CD4-positive, alpha-beta T cell (primary cell): ENCODE data around the gene ERC2. TPM values are rescaled to one million over a fixed set of nuclear protein-coding genes. Genes with fewer than 3 reads are reported as not detected.

Experiments used
- ATAC-seq: fragments of 200-7000 bp; cut with Tn5 transposase; one replicate; pipeline ENCODE4 v1.10.0; 2022; ENCODE audit warnings: mild to moderate bottlenecking; ENCODE audit not compliant: poor library complexity
- CTCF ChIA-PET: fragments of 350-600 bp; sonication (Branson Sonifier 250); formaldehyde crosslinking; loops from one replicate; lab custom pipeline; 2021; ENCODE audit warnings: antibody characterized with exemption, inconsistent platforms; lab: Charles Lee
- POLR2A ChIA-PET: fragments of 350-600 bp; sonication (Branson Sonifier 250); formaldehyde crosslinking; loops from one replicate; lab custom pipeline; 2021; ENCODE audit warnings: antibody characterized with exemption, inconsistent platforms; lab: Charles Lee
- DNase-seq, 14 experiments: peaks; one replicate each; pipeline ENCODE4 v3.0.0-alpha.2; 2013 to 2020; ENCODE audit warnings: mixed read lengths in 2 of 14
- H3K27ac ChIP-seq, 2 donors: one replicate each; pipeline versions ENCODE4 v1.5.1 to v1.7.0; 2013; ENCODE audit warnings: low read length in 2 of 2, low read depth in 1 of 2, mild to moderate bottlenecking in 1 of 2
- H3K27me3 ChIP-seq, 2 experiments: 1 replicate in 1 of 2; 2 replicates in 1 of 2; pipeline versions ENCODE4 v1.6.1 to v1.7.0; 2013; ENCODE audit warnings: low read length in 2 of 2, control low read depth in 1 of 2, mild to moderate bottlenecking in 1 of 2, moderate library complexity in 1 of 2; ENCODE audit not compliant: insufficient read depth in 2 of 2, control insufficient read depth in 1 of 2
- H3K36me3 ChIP-seq: one replicate; pipeline ENCODE4 v1.6.1; 2013; ENCODE audit warnings: low read length, control low read depth; ENCODE audit not compliant: insufficient read depth
- H3K4me1 ChIP-seq: one replicate; pipeline ENCODE4 v1.6.1; 2013; ENCODE audit warnings: low read length, control low read depth; ENCODE audit not compliant: insufficient read depth
- H3K4me3 ChIP-seq: one replicate; pipeline ENCODE4 v1.5.1; 2013; ENCODE audit warnings: mild to moderate bottlenecking, low read length, moderate library complexity
- H3K9me3 ChIP-seq, 2 experiments: 1 replicate in 1 of 2; 2 replicates in 1 of 2; pipeline versions ENCODE4 v1.6.1 to v1.7.0; 2013; ENCODE audit warnings: low read length in 2 of 2, mild to moderate bottlenecking in 2 of 2, control low read depth in 1 of 2, moderate library complexity in 1 of 2; ENCODE audit not compliant: control insufficient read depth in 1 of 2, insufficient read depth in 1 of 2
- H3K27ac Mint-ChIP-seq: one replicate; pipeline ENCODE4 v1.8.0; 2020; ENCODE audit warnings: mixed read lengths
- H3K27me3 Mint-ChIP-seq: one replicate; pipeline ENCODE4 v1.8.0; 2021; ENCODE audit warnings: mixed read lengths
- H3K36me3 Mint-ChIP-seq: one replicate; pipeline ENCODE4 v1.8.0; 2021; ENCODE audit warnings: low read depth, mixed read lengths
- H3K4me1 Mint-ChIP-seq: one replicate; pipeline ENCODE4 v1.8.0; 2021; ENCODE audit warnings: low read depth, mixed read lengths
- H3K4me3 Mint-ChIP-seq: one replicate; pipeline ENCODE4 v1.8.0; 2020; ENCODE audit warnings: mild to moderate bottlenecking, mixed read lengths
- H3K9me3 Mint-ChIP-seq: one replicate; pipeline ENCODE4 v1.8.0; 2020; ENCODE audit warnings: mixed read lengths
- intact Hi-C, 2 experiments: fragments of 100-400 bp; cut with DNase I in 1 of 2; cut with micrococcal nuclease in 1 of 2; formaldehyde crosslinking; loops; one replicate each; pipeline versions ENCODE4 v1.15.1 to v1.9.0; 2023 to 2025; cut with DNase I, micrococcal nuclease
- total RNA-seq, 174 experiments: library from RNA in 2 of 174; stranded (reverse) in 2 of 174; gene quantifications; one replicate each; pipeline ENCODE4 v1.2.3 and lab custom pipeline; 2021 to 2026
- TF ChIP-seq, protein P1 (sequence below): fragments of 200-600 bp; IDR thresholded peaks from one replicate; pipeline ENCODE4 v1.8.0; 2022; ENCODE audit warnings: antibody characterized with exemption, mild to moderate bottlenecking

ERC2 gene
- total RNA-seq, 2 experiments from 2014 or later: not detected

DNA sequence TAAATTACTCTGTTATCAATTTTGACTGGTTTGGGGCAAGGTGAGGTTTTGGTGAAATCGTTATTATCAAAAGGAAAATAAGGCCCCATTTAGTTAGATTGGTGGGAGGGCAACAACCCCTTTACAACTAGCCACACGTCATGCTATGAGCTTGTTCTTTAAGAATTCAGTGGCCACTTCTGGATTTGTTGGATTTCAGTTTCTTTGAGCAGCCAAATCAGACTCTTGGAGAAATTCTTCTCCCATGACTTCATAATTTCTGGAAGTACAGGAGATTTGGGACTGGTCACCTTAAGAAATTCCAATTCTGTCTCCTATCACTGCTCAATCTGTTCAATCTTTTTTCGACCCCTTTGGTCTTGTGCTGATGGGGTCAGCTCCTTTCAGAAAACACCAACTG, 966.4 kb downstream of the ERC2 start:
- ATAC-seq: no peak
- TF ChIP-seq, protein P1, sequence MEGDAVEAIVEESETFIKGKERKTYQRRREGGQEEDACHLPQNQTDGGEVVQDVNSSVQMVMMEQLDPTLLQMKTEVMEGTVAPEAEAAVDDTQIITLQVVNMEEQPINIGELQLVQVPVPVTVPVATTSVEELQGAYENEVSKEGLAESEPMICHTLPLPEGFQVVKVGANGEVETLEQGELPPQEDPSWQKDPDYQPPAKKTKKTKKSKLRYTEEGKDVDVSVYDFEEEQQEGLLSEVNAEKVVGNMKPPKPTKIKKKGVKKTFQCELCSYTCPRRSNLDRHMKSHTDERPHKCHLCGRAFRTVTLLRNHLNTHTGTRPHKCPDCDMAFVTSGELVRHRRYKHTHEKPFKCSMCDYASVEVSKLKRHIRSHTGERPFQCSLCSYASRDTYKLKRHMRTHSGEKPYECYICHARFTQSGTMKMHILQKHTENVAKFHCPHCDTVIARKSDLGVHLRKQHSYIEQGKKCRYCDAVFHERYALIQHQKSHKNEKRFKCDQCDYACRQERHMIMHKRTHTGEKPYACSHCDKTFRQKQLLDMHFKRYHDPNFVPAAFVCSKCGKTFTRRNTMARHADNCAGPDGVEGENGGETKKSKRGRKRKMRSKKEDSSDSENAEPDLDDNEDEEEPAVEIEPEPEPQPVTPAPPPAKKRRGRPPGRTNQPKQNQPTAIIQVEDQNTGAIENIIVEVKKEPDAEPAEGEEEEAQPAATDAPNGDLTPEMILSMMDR: no peak
- Mint-ChIP-seq H3K36me3 (no peaks in the 10 kb centered on the region), H3K9me3 (no peaks in the 10 kb centered on the region), H3K27ac (no peak overlapping the region), H3K4me1 (no peaks in the 10 kb centered on the region), H3K4me3 (no peak overlapping the region), H3K27me3 (no peaks in the 10 kb centered on the region)
- no peak overlapping the region for H3K4me3 ChIP-seq
- no peaks in the 10 kb centered on the region for H3K4me1 ChIP-seq
- H3K27me3 ChIP-seq: no peaks in the 10 kb centered on the region
- CTCF ChIA-PET: no interaction called here
- no peak for DNase-seq
- H3K27ac ChIP-seq: no peak overlapping the region
- no peaks in the 10 kb centered on the region for H3K9me3 ChIP-seq
- intact Hi-C loops: loop anchor here in 1 of 2 experiments (5.0 kb wide), 1 partner anchor 885 kb away; no protein-coding TSS in a partner anchor
- POLR2A ChIA-PET: no interaction called here
- H3K36me3 ChIP-seq: no peaks in the 10 kb centered on the region

DNA sequence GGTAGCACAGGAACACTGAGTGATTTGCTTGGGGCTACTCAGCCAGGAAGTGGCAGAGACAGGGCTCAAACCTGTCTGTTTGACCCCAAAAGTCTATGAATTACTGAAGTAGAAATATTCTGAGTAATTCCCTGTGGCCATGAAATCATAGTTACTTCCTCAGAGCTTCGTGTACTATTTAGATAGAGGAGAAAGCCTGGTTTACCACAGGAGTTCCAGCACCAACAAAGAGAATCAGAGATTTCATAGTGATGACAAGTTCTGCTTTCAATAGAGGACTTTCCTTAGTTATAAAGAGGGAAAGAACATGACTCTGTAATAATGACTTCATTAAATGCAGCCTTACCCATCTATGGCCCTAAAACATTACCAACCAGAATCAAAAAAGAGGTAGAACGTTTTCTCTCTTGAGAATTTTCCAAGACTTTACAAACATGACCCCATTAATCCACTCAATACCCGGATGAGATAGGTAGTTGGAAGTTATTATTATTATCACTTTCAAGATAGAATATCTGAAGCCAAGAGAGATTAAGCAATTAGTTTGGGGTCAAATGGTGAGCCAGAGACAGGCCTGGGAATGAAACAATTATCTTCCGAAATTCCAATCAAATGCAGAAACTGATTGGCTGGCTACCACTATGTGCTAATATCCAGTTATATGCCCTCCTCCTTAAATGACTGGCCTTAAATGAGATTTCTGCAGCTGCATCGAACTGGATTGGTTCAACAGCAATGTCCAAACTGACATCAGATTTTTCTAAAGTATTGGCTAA, 967.5 kb downstream of the ERC2 start:
- Mint-ChIP-seq H3K36me3 (no peaks in the 10 kb centered on the region), H3K9me3 (no peaks in the 10 kb centered on the region), H3K4me3 (no peak overlapping the region), H3K27me3 (no peaks in the 10 kb centered on the region), H3K27ac (no peak overlapping the region), H3K4me1 (no peaks in the 10 kb centered on the region)
- ChIA-PET POLR2A (no interaction called here), CTCF (no interaction called here)
- TF ChIP-seq, protein P1: no peak
- Histone ChIP-seq H3K27ac (no peak overlapping the region), H3K36me3 (no peaks in the 10 kb centered on the region), H3K4me1 (no peaks in the 10 kb centered on the region), H3K4me3 (no peak overlapping the region), H3K9me3 (no peaks in the 10 kb centered on the region), H3K27me3 (no peaks in the 10 kb centered on the region)
- DNase-seq (no peak), ATAC-seq (no peak)
- intact Hi-C loops: loop anchor here in 1 of 2 experiments (5.0 kb wide), 1 partner anchor 883 kb away; no protein-coding TSS in a partner anchor

DNA sequence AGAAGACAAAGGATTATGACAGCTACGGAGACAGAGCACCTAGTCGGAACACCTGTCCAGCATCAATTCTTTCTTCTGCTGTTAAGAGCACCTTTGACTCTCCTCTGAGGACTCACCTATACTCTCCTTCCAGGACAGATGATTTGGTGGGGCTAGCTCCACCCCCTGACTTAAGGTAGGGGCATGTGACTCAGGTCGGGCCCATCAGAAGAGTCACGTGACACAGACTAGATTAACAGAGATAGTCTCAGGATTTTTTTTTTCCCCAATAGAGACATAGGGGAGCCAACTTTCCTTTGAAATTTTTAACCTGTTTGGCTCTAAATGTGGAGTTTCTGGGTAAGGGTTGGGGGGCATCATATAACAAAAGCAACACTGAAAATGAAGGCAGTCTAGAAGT, 969.7 kb downstream of the ERC2 start:
- Histone ChIP-seq H3K27me3 (no peaks in the 10 kb centered on the region), H3K9me3 (no peaks in the 10 kb centered on the region), H3K4me1 (no peaks in the 10 kb centered on the region), H3K27ac (no peak overlapping the region), H3K4me3 (no peak overlapping the region), H3K36me3 (no peaks in the 10 kb centered on the region)
- H3K9me3 Mint-ChIP-seq: no peaks in the 10 kb centered on the region
- peaks cover 5% of the 10 kb centered on the region for H3K27me3 Mint-ChIP-seq
- no peak overlapping the region for H3K27ac Mint-ChIP-seq
- no peaks in the 10 kb centered on the region for H3K36me3 Mint-ChIP-seq
- no peak overlapping the region for H3K4me3 Mint-ChIP-seq
- no peak for ATAC-seq
- CTCF ChIA-PET: no interaction called here
- TF ChIP-seq, protein P1: no peak
- intact Hi-C loops: no loop called here
- no peaks in the 10 kb centered on the region for H3K4me1 Mint-ChIP-seq
- POLR2A ChIA-PET: no interaction called here
- DNase-seq: no peak
